Activated T-helper 2 cell treated with anti-CD3 and anti-CD28 coated beads, Interferon-gamma antibody, Interleukin-2, Interleukin-4, amounts not matched to agents 10 μg/mL and 5 μg/mL and 100 μg/mL, durations not matched to agents 14 hours and 24 hours and 36 hours (primary cell): ENCODE results near the gene UBE2J1. TPM values are rescaled to one million over a fixed set of nuclear protein-coding genes. Genes with fewer than 3 reads are reported as not detected.

ENCODE experiments used
- DNase-seq: peaks from one replicate; pipeline ENCODE4 v3.0.0; 2021; ENCODE audit warnings: low spot score
- H3K27ac Mint-ChIP-seq: one replicate; pipeline ENCODE4 v1.8.0; 2021; ENCODE audit warnings: mixed read lengths
- H3K27me3 Mint-ChIP-seq: one replicate; pipeline ENCODE4 v1.8.0; 2021; ENCODE audit warnings: low read depth, mixed read lengths
- H3K36me3 Mint-ChIP-seq: one replicate; pipeline ENCODE4 v1.8.0; 2021; ENCODE audit warnings: low read depth, mixed read lengths
- H3K4me1 Mint-ChIP-seq: one replicate; pipeline ENCODE4 v1.8.0; 2021; ENCODE audit warnings: low read depth, mixed read lengths
- H3K4me3 Mint-ChIP-seq: one replicate; pipeline ENCODE4 v1.8.0; 2021; ENCODE audit warnings: low read depth, mild to moderate bottlenecking, moderate library complexity, mixed read lengths
- H3K9me3 Mint-ChIP-seq: one replicate; pipeline ENCODE4 v1.8.0; 2021; ENCODE audit warnings: mixed read lengths
- intact Hi-C: fragments of 100-400 bp; cut with micrococcal nuclease; formaldehyde crosslinking; loops from one replicate; pipeline ENCODE4 v1.15.1; 2023
- total RNA-seq: library from RNA; stranded (reverse); gene quantifications from 2 replicates; pipeline ENCODE4 v1.2.3, GENCODE V29; 2022

UBE2J1 gene
- total RNA-seq, 1 donor from 2014 or later, result 34.4 TPM

DNA sequence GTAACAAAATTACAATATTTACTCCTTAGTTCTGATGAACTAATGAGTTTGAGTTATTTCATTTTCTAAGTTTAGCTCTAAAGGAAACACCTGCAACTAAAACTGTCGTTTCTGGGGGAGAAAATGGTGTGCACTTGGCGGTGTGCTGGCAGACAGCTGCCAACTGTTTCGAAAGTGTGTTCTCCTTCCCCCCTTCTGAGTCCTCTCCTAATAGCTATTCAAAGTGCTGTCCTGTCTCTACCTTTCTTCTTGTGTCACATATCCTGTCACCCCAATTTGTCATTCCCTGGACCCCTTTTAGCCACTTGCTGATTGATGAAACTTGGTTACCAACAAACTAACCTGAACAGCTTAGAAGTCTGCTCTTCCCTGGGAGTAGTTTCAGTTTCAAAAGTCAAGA, 4.9 kb upstream of the UBE2J1 start:
- H3K4me1 Mint-ChIP-seq, result peaks cover 57% of the 10 kb centered on the region
- H3K9me3 Mint-ChIP-seq, result no peaks in the 10 kb centered on the region
- H3K36me3 Mint-ChIP-seq, result no peaks in the 10 kb centered on the region
- H3K27me3 Mint-ChIP-seq, result no peaks in the 10 kb centered on the region
- DNase-seq, result no peak
- H3K4me3 Mint-ChIP-seq, result peak overlapping the region; percentile 75
- peak overlapping the region; percentile 68 for H3K27ac Mint-ChIP-seq
- intact Hi-C loops, result loop anchor here (2.0 to 10.0 kb wide), 3 partner anchors 15 to 393 kb away; partner anchors contain the start of genes LYRM2 and RNGTT

GRCh38 chr6:89356642-89357170, 4.2 kb upstream of the UBE2J1 start:
- intact Hi-C loops, result loop anchor here (2.0 to 10.0 kb wide), 3 partner anchors 16 to 392 kb away; partner anchors contain the start of genes LYRM2 and RNGTT
- Mint-ChIP-seq H3K9me3 (no peaks in the 10 kb centered on the region), H3K27ac (no peak overlapping the region), H3K4me3 (peak overlapping the region; percentile 57), H3K36me3 (peaks cover 4% of the 10 kb centered on the region), H3K27me3 (no peaks in the 10 kb centered on the region), H3K4me1 (peaks cover 58% of the 10 kb centered on the region)
- DNase-seq, result no peak

DNA sequence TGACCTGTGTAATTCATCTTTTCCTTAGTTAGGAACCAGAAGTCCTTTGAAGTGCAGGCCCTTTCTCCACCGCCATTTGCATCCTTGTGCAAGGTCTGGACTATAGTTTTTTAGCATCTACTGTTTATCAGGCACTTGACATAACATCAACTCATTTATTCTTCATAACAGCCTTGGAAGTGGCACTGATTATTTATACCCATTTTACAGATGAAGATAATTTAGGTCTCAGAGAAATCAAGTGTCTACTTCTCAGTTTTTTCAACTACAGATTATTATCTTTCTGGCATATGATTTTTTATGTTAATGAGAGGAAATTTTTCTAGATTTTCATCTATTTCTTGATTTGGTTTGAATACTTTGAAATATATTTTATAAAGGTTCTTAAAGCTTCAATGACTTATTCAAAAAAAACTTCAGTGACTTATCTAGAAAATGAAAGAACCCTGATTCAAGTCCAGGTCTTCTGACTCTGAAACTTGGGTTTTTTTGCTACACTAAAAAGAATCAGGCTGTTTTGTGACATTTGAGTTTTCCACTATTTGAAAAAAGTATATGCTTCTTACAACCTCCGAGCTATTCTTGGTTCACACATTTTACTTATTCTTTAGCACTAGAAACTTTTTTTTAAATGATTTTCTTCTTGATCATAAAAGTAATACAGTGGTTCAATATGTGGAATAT, 3.1 kb upstream of the UBE2J1 start:
- no peak overlapping the region for H3K27ac Mint-ChIP-seq

DNA sequence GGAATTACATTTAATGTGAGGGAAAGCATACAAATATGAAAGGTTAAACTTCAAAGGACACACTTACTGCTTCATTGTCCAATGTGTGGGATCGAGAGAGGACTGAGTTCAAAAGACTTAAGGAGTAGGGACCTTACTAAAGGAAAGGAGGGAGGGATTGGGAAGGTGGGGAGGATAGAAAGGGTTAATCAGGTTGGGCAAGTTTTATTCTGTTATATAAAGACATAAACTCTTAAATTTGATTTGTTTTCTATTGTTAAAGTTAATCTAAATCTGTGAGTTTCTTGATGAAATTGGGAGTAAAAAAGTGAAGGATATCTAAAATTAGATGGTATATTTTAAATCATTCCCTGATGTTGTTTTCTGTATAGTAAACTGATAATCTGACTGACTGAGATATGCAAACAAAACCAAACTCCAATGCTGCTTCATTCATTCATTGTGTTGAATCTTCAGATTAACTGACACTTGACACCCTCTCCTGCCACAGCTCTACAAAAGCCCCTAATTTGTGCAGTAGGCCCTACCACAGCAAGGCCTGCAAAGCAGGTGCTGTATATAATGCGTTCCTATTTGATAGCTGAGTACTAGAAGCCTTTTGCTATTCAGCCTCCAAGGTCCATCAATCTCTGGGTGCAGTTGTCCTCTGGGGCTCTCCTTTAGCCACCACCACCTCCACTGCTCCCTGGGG, 1.3 kb upstream of the UBE2J1 start:
- DNase-seq, result no peak
- H3K27me3 Mint-ChIP-seq, result no peaks in the 10 kb centered on the region
- peaks cover 20% of the 10 kb centered on the region for H3K36me3 Mint-ChIP-seq
- intact Hi-C loops, result loop anchor here (5.0 to 10.0 kb wide), 4 partner anchors 207 to 933 kb away; partner anchors contain the start of genes LYRM2, PM20D2 and RNGTT
- peak overlapping the region; percentile 83 for H3K27ac Mint-ChIP-seq
- peaks cover 66% of the 10 kb centered on the region for H3K4me1 Mint-ChIP-seq
- H3K9me3 Mint-ChIP-seq, result no peaks in the 10 kb centered on the region
- H3K4me3 Mint-ChIP-seq, result peak overlapping the region; percentile 80

More for the DNA sequence above, 3.1 kb upstream of the UBE2J1 start:
- no peaks in the 10 kb centered on the region for H3K9me3 Mint-ChIP-seq
- no peak for DNase-seq
- intact Hi-C loops, result loop anchor here (2.0 to 10.0 kb wide), 3 partner anchors 17 to 391 kb away; partner anchors contain the start of genes LYRM2 and RNGTT
- H3K4me3 Mint-ChIP-seq, result no peak overlapping the region
- H3K36me3 Mint-ChIP-seq, result peaks cover 4% of the 10 kb centered on the region
- H3K4me1 Mint-ChIP-seq, result peaks cover 59% of the 10 kb centered on the region
- H3K27me3 Mint-ChIP-seq, result no peaks in the 10 kb centered on the region

DNA sequence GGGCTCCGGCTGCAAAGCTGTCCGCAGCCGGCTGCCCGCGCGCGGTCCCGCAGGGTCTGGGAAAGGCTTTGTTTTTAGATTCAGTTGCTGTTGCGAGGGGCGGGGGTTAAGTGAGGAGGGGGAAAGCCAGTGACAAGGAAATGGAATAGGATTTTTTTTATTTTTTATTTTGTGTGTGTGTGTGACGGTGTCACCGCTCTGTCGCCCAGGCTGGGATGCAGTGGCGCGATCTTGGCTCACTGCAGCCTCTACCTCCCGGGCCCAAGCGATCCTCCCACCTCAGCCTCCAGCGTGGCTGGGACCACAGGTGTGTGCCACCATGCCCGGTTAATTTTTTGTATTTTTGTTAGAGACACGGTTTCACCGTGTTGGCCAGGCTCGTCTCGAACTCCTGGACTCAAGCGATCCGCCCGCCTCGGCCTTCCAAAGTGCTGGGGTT, 615 bp upstream of the UBE2J1 start:
- intact Hi-C loops, result loop anchor here (5.0 to 10.0 kb wide), 4 partner anchors 206 to 934 kb away; partner anchors contain the start of genes LYRM2, PM20D2 and RNGTT
- peaks cover 68% of the 10 kb centered on the region for H3K4me1 Mint-ChIP-seq
- H3K27me3 Mint-ChIP-seq, result no peaks in the 10 kb centered on the region
- no peak for DNase-seq
- peak overlapping the region; percentile 80 for H3K4me3 Mint-ChIP-seq
- no peaks in the 10 kb centered on the region for H3K9me3 Mint-ChIP-seq
- peak overlapping the region; percentile 83 for H3K27ac Mint-ChIP-seq
- peaks cover 24% of the 10 kb centered on the region for H3K36me3 Mint-ChIP-seq

- no peak for DNase-seq
- Mint-ChIP-seq H3K27me3 (no peaks in the 10 kb centered on the region), H3K36me3 (peaks cover 24% of the 10 kb centered on the region), H3K27ac (peak overlapping the region; percentile 92), H3K4me3 (peak overlapping the region; percentile 96), H3K9me3 (no peaks in the 10 kb centered on the region), H3K4me1 (peaks cover 59% of the 10 kb centered on the region)
- intact Hi-C loops, result loop anchor here (1.0 to 10.0 kb wide), 5 partner anchors 204 to 936 kb away; partner anchors contain the start of genes LYRM2, PM20D2, PNRC1 and RNGTT
Measured at GRCh38 chr6:89351671-89352277, 748 bp downstream of the UBE2J1 start.

DNA sequence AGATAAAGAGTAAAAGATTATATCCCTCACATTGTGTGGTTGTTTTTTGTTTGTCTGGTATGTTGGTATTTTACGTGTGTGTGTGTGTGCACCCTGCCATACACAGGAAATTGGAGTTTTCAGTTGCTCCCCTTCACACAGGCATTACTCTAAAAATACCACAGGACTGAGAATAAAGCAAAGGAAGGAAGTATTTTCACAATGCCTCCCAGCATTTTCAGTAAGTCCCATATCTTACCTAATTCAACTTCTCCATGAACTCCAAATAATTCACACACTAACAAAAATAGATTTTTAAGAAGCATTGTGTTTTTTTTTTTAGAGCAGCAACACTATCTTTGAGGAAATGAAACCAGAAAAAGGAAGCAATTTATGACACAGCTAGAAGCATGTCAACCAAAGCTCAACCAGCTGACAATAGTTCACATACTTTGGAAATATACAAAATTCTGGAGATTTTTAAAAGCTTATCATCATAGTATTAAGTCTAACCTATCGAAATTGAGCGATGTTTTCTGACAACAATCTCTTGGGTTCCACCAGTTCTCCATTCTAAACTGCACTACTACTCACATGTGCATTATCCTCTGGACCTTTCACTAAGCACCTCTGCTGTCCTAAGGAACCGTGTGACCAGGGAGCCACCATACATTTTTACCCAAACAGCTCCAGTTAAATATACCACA, 2.1 kb downstream of the UBE2J1 start:
- Mint-ChIP-seq H3K27ac (peak overlapping the region; percentile 54), H3K4me3 (peak overlapping the region; percentile 96), H3K27me3 (no peaks in the 10 kb centered on the region), H3K9me3 (no peaks in the 10 kb centered on the region), H3K4me1 (peaks cover 56% of the 10 kb centered on the region), H3K36me3 (peaks cover 24% of the 10 kb centered on the region)
- DNase-seq, result no peak
- intact Hi-C loops, result loop anchor here (1.0 to 10.0 kb wide), 5 partner anchors 52 to 937 kb away; partner anchors contain the start of genes LYRM2, PM20D2 and RNGTT

DNA sequence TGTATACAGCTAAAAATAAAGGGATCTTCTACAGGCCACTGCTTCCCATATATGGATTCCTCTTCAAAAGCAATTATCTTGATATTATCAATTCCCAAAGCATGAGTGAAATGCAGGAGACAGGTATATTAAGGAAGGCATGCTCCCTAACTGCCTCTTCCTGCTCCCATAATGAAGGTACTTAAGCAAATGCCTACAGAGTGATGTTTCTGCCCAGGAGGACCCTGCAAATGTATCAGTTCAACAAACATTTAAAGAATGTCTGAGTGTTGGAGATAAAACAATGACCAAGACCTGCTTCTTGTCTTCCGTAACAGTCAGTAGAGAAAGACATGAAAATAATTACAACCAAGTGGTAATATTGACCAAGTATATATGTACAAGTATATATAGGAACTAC, 4.2 kb downstream of the UBE2J1 start:
- DNase-seq, result no peak
- intact Hi-C loops, result no loop called here
- H3K4me3 Mint-ChIP-seq, result no peak overlapping the region
- H3K27ac Mint-ChIP-seq, result no peak overlapping the region
- no peaks in the 10 kb centered on the region for H3K9me3 Mint-ChIP-seq
- no peaks in the 10 kb centered on the region for H3K27me3 Mint-ChIP-seq
- peaks cover 52% of the 10 kb centered on the region for H3K4me1 Mint-ChIP-seq
- peaks cover 24% of the 10 kb centered on the region for H3K36me3 Mint-ChIP-seq

- DNase-seq, result no peak
- intact Hi-C loops, result no loop called here
- H3K4me1 Mint-ChIP-seq, result peaks cover 50% of the 10 kb centered on the region
- no peaks in the 10 kb centered on the region for H3K9me3 Mint-ChIP-seq
- no peak overlapping the region for H3K4me3 Mint-ChIP-seq
- H3K27ac Mint-ChIP-seq, result no peak overlapping the region
- H3K36me3 Mint-ChIP-seq, result peaks cover 24% of the 10 kb centered on the region
- no peaks in the 10 kb centered on the region for H3K27me3 Mint-ChIP-seq
Measured at GRCh38 chr6:89347825-89348224, 4.7 kb downstream of the UBE2J1 start.

DNA sequence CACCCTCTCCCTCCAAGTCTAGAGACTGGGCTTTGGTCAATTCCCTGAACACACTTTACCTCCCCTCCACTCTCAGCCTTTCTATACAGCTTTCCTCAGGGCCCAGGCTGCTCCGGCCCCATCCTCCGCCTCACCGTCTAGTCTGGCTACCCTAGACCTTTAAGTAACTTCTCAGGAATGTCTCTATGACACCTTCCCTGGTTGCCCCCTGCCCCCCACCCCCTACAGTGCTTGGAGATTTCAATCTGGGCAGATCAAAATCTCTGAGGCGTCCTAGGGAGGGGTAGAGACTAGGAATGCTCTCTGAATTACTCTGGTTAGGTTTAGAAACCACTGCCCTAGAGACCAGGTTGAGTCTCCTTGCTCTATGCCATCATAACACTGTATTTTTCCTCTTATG, 6.1 kb downstream of the UBE2J1 start:
- peaks cover 25% of the 10 kb centered on the region for H3K36me3 Mint-ChIP-seq
- intact Hi-C loops, result no loop called here
- DNase-seq, result no peak
- H3K4me1 Mint-ChIP-seq, result peaks cover 46% of the 10 kb centered on the region
- no peaks in the 10 kb centered on the region for H3K27me3 Mint-ChIP-seq
- H3K9me3 Mint-ChIP-seq, result no peaks in the 10 kb centered on the region
- H3K27ac Mint-ChIP-seq, result no peak overlapping the region
- no peak overlapping the region for H3K4me3 Mint-ChIP-seq

- Mint-ChIP-seq H3K27ac (no peak overlapping the region), H3K27me3 (no peaks in the 10 kb centered on the region)
Measured at GRCh38 chr6:89339565-89339964, 13.0 kb downstream of the UBE2J1 start.

DNA sequence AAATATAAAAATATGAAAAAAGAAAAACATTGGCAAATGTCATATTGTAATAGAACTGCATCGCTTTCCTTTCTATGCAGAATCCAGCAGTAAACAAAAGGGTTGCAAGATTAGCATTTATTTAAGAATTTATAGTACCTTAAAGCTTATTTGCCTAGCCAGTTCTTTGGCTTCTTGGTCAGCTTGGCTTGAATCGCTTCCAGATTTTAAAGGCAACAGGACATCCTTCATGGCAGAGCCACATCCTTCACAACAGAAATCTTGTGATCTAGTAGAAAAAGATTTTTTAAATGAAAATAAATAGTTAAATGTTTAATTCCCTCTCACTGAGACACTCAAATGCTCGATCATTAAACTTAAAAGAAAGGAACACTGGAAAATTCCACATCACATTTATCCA, 17.4 kb downstream of the UBE2J1 start:
- peaks cover 47% of the 10 kb centered on the region for H3K36me3 Mint-ChIP-seq
- intact Hi-C loops, result no loop called here
- no peaks in the 10 kb centered on the region for H3K9me3 Mint-ChIP-seq
- no peaks in the 10 kb centered on the region for H3K27me3 Mint-ChIP-seq
- no peak overlapping the region for H3K27ac Mint-ChIP-seq
- H3K4me3 Mint-ChIP-seq, result no peak overlapping the region
- peaks cover 5% of the 10 kb centered on the region for H3K4me1 Mint-ChIP-seq
- no peak for DNase-seq

More at GRCh38 chr6:89339565-89339964, 13.0 kb downstream of the UBE2J1 start:
- Mint-ChIP-seq H3K4me1 (peaks cover 8% of the 10 kb centered on the region), H3K9me3 (no peaks in the 10 kb centered on the region), H3K4me3 (no peak overlapping the region), H3K36me3 (peaks cover 39% of the 10 kb centered on the region)
- intact Hi-C loops, result no loop called here
- no peak for DNase-seq
